ENCODE results near the gene KRTCAP2.

GRCh38 chr1:155175281-155175926 lies 2.3 kb upstream of the KRTCAP2 start:
- TF ChIP-seq, protein P1, sequence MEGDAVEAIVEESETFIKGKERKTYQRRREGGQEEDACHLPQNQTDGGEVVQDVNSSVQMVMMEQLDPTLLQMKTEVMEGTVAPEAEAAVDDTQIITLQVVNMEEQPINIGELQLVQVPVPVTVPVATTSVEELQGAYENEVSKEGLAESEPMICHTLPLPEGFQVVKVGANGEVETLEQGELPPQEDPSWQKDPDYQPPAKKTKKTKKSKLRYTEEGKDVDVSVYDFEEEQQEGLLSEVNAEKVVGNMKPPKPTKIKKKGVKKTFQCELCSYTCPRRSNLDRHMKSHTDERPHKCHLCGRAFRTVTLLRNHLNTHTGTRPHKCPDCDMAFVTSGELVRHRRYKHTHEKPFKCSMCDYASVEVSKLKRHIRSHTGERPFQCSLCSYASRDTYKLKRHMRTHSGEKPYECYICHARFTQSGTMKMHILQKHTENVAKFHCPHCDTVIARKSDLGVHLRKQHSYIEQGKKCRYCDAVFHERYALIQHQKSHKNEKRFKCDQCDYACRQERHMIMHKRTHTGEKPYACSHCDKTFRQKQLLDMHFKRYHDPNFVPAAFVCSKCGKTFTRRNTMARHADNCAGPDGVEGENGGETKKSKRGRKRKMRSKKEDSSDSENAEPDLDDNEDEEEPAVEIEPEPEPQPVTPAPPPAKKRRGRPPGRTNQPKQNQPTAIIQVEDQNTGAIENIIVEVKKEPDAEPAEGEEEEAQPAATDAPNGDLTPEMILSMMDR (IDR thresholded peaks at IDR 0.05): no peak
- no peak for TF ChIP-seq POLR2A (IDR thresholded peaks at IDR 0.05)

Data from thyroid gland (tissue), 4 donors.